ENCODE data around the gene EIF4A2. TPM values are rescaled to one million over a fixed set of nuclear protein-coding genes. Genes with fewer than 3 reads are reported as not detected.

EIF4A2 gene
- total RNA-seq, 1 donor from 2014 or later: 375 TPM

GRCh38 chr3:186750316-186750715, 33.1 kb upstream of the EIF4A2 start:
- H3K9me3 ChIP-seq: no peaks in the 10 kb centered on the region
- no peaks in the 10 kb centered on the region for H3K4me1 ChIP-seq
- no peaks in the 10 kb centered on the region for H3K27me3 ChIP-seq
- intact Hi-C loops (cut with DNase I): no loop called here
- TF ChIP-seq POLR2AphosphoS5 (IDR thresholded peaks at IDR 0.05; ENCODE audit: insufficient read depth in 1 of 2, low read depth in 1 of 2) (no peak), CTCF (IDR thresholded peaks at IDR 0.05) (no peak), POLR2A (IDR thresholded peaks at IDR 0.05) (no peak)
- H3K36me3 ChIP-seq: no peaks in the 10 kb centered on the region
- no peak overlapping the region for H3K4me3 ChIP-seq
- H3K27ac ChIP-seq: no peak overlapping the region
- no peak for DNase-seq (ENCODE audit: extremely low spot score in 2 of 2)

GRCh38 chr3:186751480-186751879, 31.9 kb upstream of the EIF4A2 start:
- DNase-seq (ENCODE audit: extremely low spot score in 2 of 2): no peak
- TF ChIP-seq POLR2AphosphoS5 (IDR thresholded peaks at IDR 0.05; ENCODE audit: insufficient read depth in 1 of 2, low read depth in 1 of 2) (no peak), POLR2A (IDR thresholded peaks at IDR 0.05) (no peak), CTCF (IDR thresholded peaks at IDR 0.05) (no peak)
- H3K27ac ChIP-seq: no peak overlapping the region
- no peaks in the 10 kb centered on the region for H3K27me3 ChIP-seq
- H3K9me3 ChIP-seq: no peaks in the 10 kb centered on the region
- no peak overlapping the region for H3K4me3 ChIP-seq
- H3K4me1 ChIP-seq: no peaks in the 10 kb centered on the region
- H3K36me3 ChIP-seq: no peaks in the 10 kb centered on the region
- intact Hi-C loops (cut with DNase I): no loop called here

GRCh38 chr3:186754006-186754405, 29.4 kb upstream of the EIF4A2 start:
- no peaks in the 10 kb centered on the region for H3K36me3 ChIP-seq
- H3K4me3 ChIP-seq: no peak overlapping the region
- TF ChIP-seq POLR2AphosphoS5 (IDR thresholded peaks at IDR 0.05; ENCODE audit: insufficient read depth in 1 of 2, low read depth in 1 of 2): no peak
- H3K4me1 ChIP-seq: no peaks in the 10 kb centered on the region
- H3K27me3 ChIP-seq: no peaks in the 10 kb centered on the region
- DNase-seq (ENCODE audit: extremely low spot score in 2 of 2): no peak
- intact Hi-C loops (cut with DNase I): no loop called here
- H3K9me3 ChIP-seq: no peaks in the 10 kb centered on the region
- H3K27ac ChIP-seq: no peak overlapping the region

- intact Hi-C loops (cut with DNase I): no loop called here
- no peak overlapping the region for H3K4me3 ChIP-seq
- no peaks in the 10 kb centered on the region for H3K9me3 ChIP-seq
- no peaks in the 10 kb centered on the region for H3K36me3 ChIP-seq
- no peaks in the 10 kb centered on the region for H3K27me3 ChIP-seq
- TF ChIP-seq POLR2AphosphoS5 (IDR thresholded peaks at IDR 0.05; ENCODE audit: insufficient read depth in 1 of 2, low read depth in 1 of 2): no peak
- no peak for TF ChIP-seq CTCF (IDR thresholded peaks at IDR 0.05)
- TF ChIP-seq POLR2A (IDR thresholded peaks at IDR 0.05): no peak
- H3K27ac ChIP-seq: no peak overlapping the region
- no peak for DNase-seq (ENCODE audit: extremely low spot score in 2 of 2)
- H3K4me1 ChIP-seq: no peaks in the 10 kb centered on the region
These were observed 28.5 kb upstream of the EIF4A2 start for GRCh38 chr3:186754871-186755270.

GRCh38 chr3:186757214-186757613, 26.2 kb upstream of the EIF4A2 start:
- no peaks in the 10 kb centered on the region for H3K9me3 ChIP-seq
- no peaks in the 10 kb centered on the region for H3K36me3 ChIP-seq
- H3K27me3 ChIP-seq: no peaks in the 10 kb centered on the region
- intact Hi-C loops (cut with DNase I): no loop called here
- no peak overlapping the region for H3K4me3 ChIP-seq
- H3K27ac ChIP-seq: no peak overlapping the region
- TF ChIP-seq POLR2AphosphoS5 (IDR thresholded peaks at IDR 0.05; ENCODE audit: insufficient read depth in 1 of 2, low read depth in 1 of 2) (no peak), POLR2A (IDR thresholded peaks at IDR 0.05) (no peak)
- DNase-seq (ENCODE audit: extremely low spot score in 2 of 2): no peak
- H3K4me1 ChIP-seq: no peaks in the 10 kb centered on the region

GRCh38 chr3:186757686-186758220, 25.6 kb upstream of the EIF4A2 start:
- TF ChIP-seq POLR2AphosphoS5 (IDR thresholded peaks at IDR 0.05; ENCODE audit: insufficient read depth in 1 of 2, low read depth in 1 of 2): no peak
- no peak for TF ChIP-seq POLR2A (IDR thresholded peaks at IDR 0.05)
- TF ChIP-seq CTCF (IDR thresholded peaks at IDR 0.05): no peak
- intact Hi-C loops (cut with DNase I): no loop called here
- H3K4me1 ChIP-seq: no peaks in the 10 kb centered on the region
- H3K27me3 ChIP-seq: no peaks in the 10 kb centered on the region
- no peaks in the 10 kb centered on the region for H3K36me3 ChIP-seq
- no peak overlapping the region for H3K4me3 ChIP-seq
- H3K27ac ChIP-seq: no peak overlapping the region
- no peaks in the 10 kb centered on the region for H3K9me3 ChIP-seq
- DNase-seq (ENCODE audit: extremely low spot score in 2 of 2): no peak
